HepG2 (cell line): ENCODE measurements around the gene MAOB. TPM values are rescaled to one million over a fixed set of nuclear protein-coding genes. Genes with fewer than 3 reads are reported as not detected.

Source experiments
- AKNA ChIP-seq: sonication (generic); formaldehyde crosslinking; IDR thresholded peaks from 2 replicates; pipeline ENCODE4 v1.4.0; 2020; ENCODE audit warnings: missing genetic modification reagents, borderline replicate concordance
- CTCF ChIP-seq: sonication (generic); formaldehyde crosslinking; IDR thresholded peaks from 2 replicates; pipeline ENCODE4 v1.5.0; 2020; ENCODE audit warnings: mild to moderate bottlenecking, missing genetic modification reagents, moderate library complexity
- FOXA3 ChIP-seq: IDR thresholded peaks from 2 replicates; pipeline ENCODE4 v1.6.1; 2016; ENCODE audit warnings: missing genetic modification reagents, missing compliant biosample characterization
- HNRNPL ChIP-seq: fragments of 200-400 bp; formaldehyde crosslinking; IDR thresholded peaks from 2 replicates; pipeline ENCODE4 v1.6.1; 2017; ENCODE audit warnings: mild to moderate bottlenecking, low read depth, low read length
- RARG ChIP-seq: sonication (generic); formaldehyde crosslinking; IDR thresholded peaks from 2 replicates; pipeline ENCODE4 v1.4.0; 2020; ENCODE audit warnings: low read depth, mild to moderate bottlenecking, missing genetic modification reagents
- REL ChIP-seq: sonication (generic); formaldehyde crosslinking; conservative IDR thresholded peaks from 2 replicates; pipeline ENCODE4 v1.8.0; 2022; ENCODE audit warnings: mild to moderate bottlenecking, missing genetic modification reagents, moderate library complexity
- STAT6 ChIP-seq: sonication (generic); formaldehyde crosslinking; IDR thresholded peaks from 2 replicates; pipeline ENCODE4 v1.4.0; 2020; ENCODE audit warnings: missing genetic modification reagents, mild to moderate bottlenecking, borderline replicate concordance
- ZNF546 ChIP-seq: sonication (generic); formaldehyde crosslinking; conservative IDR thresholded peaks from 2 replicates; pipeline ENCODE4 v1.8.1; 2023; ENCODE audit warnings: mild to moderate bottlenecking, missing genetic modification reagents
- polyA plus RNA-seq, 8 experiments: library from polyadenylated mRNA; depleted of rRNA in 3 of 8; stranded (reverse) in 7 of 8; unstranded in 1 of 8; fragments of >200 nt; fragmentation: Illumina TruSeq in 4 of 8; extraction: Trizol in 4 of 8; gene quantifications; 2 replicates each; pipeline versions ENCODE4 v1.2.1 to v1.2.3, GENCODE V29; 2011 to 2016; ENCODE audit warnings: low read depth in 4 of 8, missing spikeins in 1 of 8, mixed read lengths in 1 of 8; ENCODE audit not compliant: insufficient read depth in 1 of 8
- total RNA-seq, 5 experiments: library from RNA; depleted of rRNA; stranded (reverse); fragments of >200 nt; fragmentation: Illumina TruSeq; extraction: Trizol; gene quantifications; 2 replicates each; pipeline ENCODE4 v1.2.3, GENCODE V29; 2016; ENCODE audit warnings: low read depth in 1 of 5

Gene MAOB
- total and polyA plus RNA-seq, 2 of the 13 experiments (the other 11 are each of a cell fraction or from before 2014, with no cell fraction given) = 11.0 to 19.0 TPM

- TF ChIP-seq CTCF (peak; percentile 49), FOXA3 (CRISPR knock-in tag) (no peak), AKNA (CRISPR knock-in tag) (no peak), REL (CRISPR knock-in tag) (no peak), RARG (CRISPR knock-in tag) (no peak), STAT6 (CRISPR knock-in tag) (no peak), HNRNPL (no peak), ZNF546 (CRISPR knock-in tag) (no peak)
Observed at GRCh38 chrX:43813898-43814297, 68.4 kb downstream of the MAOB start (continued).
